Gastrocnemius medialis (tissue), 4 donors: ENCODE results near the gene SYDE1. TPM values are rescaled to one million over a fixed set of nuclear protein-coding genes. Genes with fewer than 3 reads are reported as not detected.

Experiments used
- ATAC-seq, 2 donors: fragments of 150-250 bp; one replicate each; pipeline ENCODE4 v1.9.1; 2016
- DNase-seq, 2 donors: peaks; one replicate each; pipeline ENCODE4 v3.0.0-alpha.2; 2019
- H3K27ac ChIP-seq, 4 donors: fragments of 200-600 bp; sonication (generic); 1 replicate in 1 of 4; 2 replicates in 3 of 4; pipeline ENCODE4 v1.5.1; 2016 to 2018; ENCODE audit warnings: mild to moderate bottlenecking in 2 of 4, moderate library complexity in 1 of 4
- H3K27me3 ChIP-seq, 3 donors: fragments of 200-600 bp; sonication (generic) in 2 of 3; 1 replicate in 1 of 3; 2 replicates in 2 of 3; pipeline versions ENCODE4 v1.5.1 to v1.6.0; 2016 to 2019; ENCODE audit warnings: mild to moderate bottlenecking in 1 of 3, moderate library complexity in 1 of 3
- H3K36me3 ChIP-seq, 2 donors: fragments of 200-600 bp; sonication (generic) in 1 of 2; one replicate each; pipeline ENCODE4 v1.5.1; 2017 to 2018
- H3K4me1 ChIP-seq, 2 donors: fragments of 200-600 bp; sonication (generic) in 1 of 2; one replicate each; pipeline ENCODE4 v1.5.1; 2016 to 2017; ENCODE audit warnings: mild to moderate bottlenecking in 2 of 2
- H3K4me3 ChIP-seq, 4 donors: fragments of 200-600 bp; sonication (generic) in 3 of 4; 1 replicate in 1 of 4; 2 replicates in 3 of 4; pipeline ENCODE4 v1.5.1; 2016 to 2019; ENCODE audit warnings: mild to moderate bottlenecking in 2 of 4
- H3K9me3 ChIP-seq, 3 donors: fragments of 200-600 bp; sonication (generic) in 2 of 3; 1 replicate in 1 of 3; 2 replicates in 2 of 3; pipeline ENCODE4 v1.5.1; 2016 to 2019
- CTCF ChIP-seq, 5 experiments: fragments of 450-650 bp in 3 of 5; fragments of 200-600 bp in 2 of 5; sonication (generic) in 2 of 5; IDR thresholded peaks in 4 of 5; conservative IDR thresholded peaks in 1 of 5; 1 replicate in 4 of 5; 2 replicates in 1 of 5; pipeline ENCODE4 v1.5.1; 2016 to 2019; ENCODE audit warnings: antibody characterized with exemption in 5 of 5, mild to moderate bottlenecking in 3 of 5, moderate library complexity in 3 of 5
- POLR2A ChIP-seq, 2 donors: fragments of 450-650 bp; IDR thresholded peaks; one replicate each; pipeline ENCODE4 v1.6.1; 2017; ENCODE audit warnings: antibody characterized with exemption in 2 of 2, mild to moderate bottlenecking in 2 of 2, moderate library complexity in 2 of 2
- in situ Hi-C, 4 donors: fragments of 200-750 bp; cut with MboI; loops; one replicate each; pipeline versions ENCODE4 v1.15.0 to v1.8.0; 2017; ENCODE audit warnings: low sequenced_read_pairs in 4 of 4
- intact Hi-C: fragments of 100-400 bp; cut with DNase I; formaldehyde crosslinking; loops from one replicate; pipeline ENCODE4 v1.15.1; 2023; ENCODE audit warnings: low total_unique reads
- total RNA-seq, 4 donors: library from RNA; depleted of rRNA; stranded (reverse); fragments of >200 nt; gene quantifications; one replicate each; pipeline versions ENCODE4 v1.1.0 to v1.2.3, GENCODE V29; 2016

Gene SYDE1
- total RNA-seq, 4 donors from 2014 or later: 3.2 to 6.3 (median 5.2) TPM

- H3K9me3 ChIP-seq: peaks cover 0 to 4% (median 4%) of the 10 kb centered on the region in 3 donors
- H3K4me1 ChIP-seq: peaks cover 0 to 2% of the 10 kb centered on the region in 2 donors
- TF ChIP-seq CTCF (IDR thresholded peaks at IDR 0.05 in 4 of 5, conservative IDR thresholded peaks at IDR 0.05 in 1 of 5) (no peak), POLR2A (IDR thresholded peaks at IDR 0.05) (no peak)
- in situ Hi-C loops: no loop called here
- no peak overlapping the region for H3K4me3 ChIP-seq
- H3K27me3 ChIP-seq: peaks cover 10 to 29% (median 12%) of the 10 kb centered on the region in 3 donors
- intact Hi-C loops: no loop called here
- DNase-seq (no peak), ATAC-seq (no peak)
- no peak overlapping the region for H3K27ac ChIP-seq
- H3K36me3 ChIP-seq: no peaks in the 10 kb centered on the region
These were observed 2.2 kb upstream of the SYDE1 start for GRCh38 chr19:15105044-15105443.

- ATAC-seq (no peak), DNase-seq (no peak)
- intact Hi-C loops (no loop called here), in situ Hi-C loops (no loop called here)
- Histone ChIP-seq H3K27ac (peak overlapping the region; percentile 79 to 87 (median 80)), H3K4me1 (peaks cover 0 to 2% of the 10 kb centered on the region in 2 donors), H3K4me3 (peak overlapping the region; percentile 65 to 79 (median 78)), H3K36me3 (no peaks in the 10 kb centered on the region), H3K9me3 (peaks cover 0 to 4% (median 4%) of the 10 kb centered on the region in 3 donors), H3K27me3 (peaks cover 10 to 29% (median 12%) of the 10 kb centered on the region in 3 donors)
- TF ChIP-seq CTCF (IDR thresholded peaks at IDR 0.05 in 4 of 5, conservative IDR thresholded peaks at IDR 0.05 in 1 of 5) (no peak), POLR2A (IDR thresholded peaks at IDR 0.05) (no peak)
These were observed 1.1 kb downstream of the SYDE1 start for GRCh38 chr19:15108145-15108844.

GRCh38 chr19:15108845-15109767 is 1.9 kb downstream of the SYDE1 start:
- peaks cover 0 to 2% of the 10 kb centered on the region in 2 donors for H3K4me1 ChIP-seq
- peaks cover 0 to 3% (median 0%) of the 10 kb centered on the region in 3 donors for H3K9me3 ChIP-seq
- intact Hi-C loops (no loop called here), in situ Hi-C loops (no loop called here)
- DNase-seq (no peak), ATAC-seq (no peak)
- TF ChIP-seq CTCF (IDR thresholded peaks at IDR 0.05 in 4 of 5, conservative IDR thresholded peaks at IDR 0.05 in 1 of 5): no peak
- H3K4me3 ChIP-seq: no peak overlapping the region
- H3K27ac ChIP-seq: peak overlapping the region; percentile 79 to 87 (median 80)
- no peaks in the 10 kb centered on the region for H3K36me3 ChIP-seq
- peaks cover 10 to 26% (median 12%) of the 10 kb centered on the region in 3 donors for H3K27me3 ChIP-seq

- DNase-seq: no peak
- no peak for ATAC-seq
- H3K9me3 ChIP-seq: no peaks in the 10 kb centered on the region
- no peaks in the 10 kb centered on the region for H3K36me3 ChIP-seq
- in situ Hi-C loops: no loop called here
- TF ChIP-seq CTCF (IDR thresholded peaks at IDR 0.05 in 4 of 5, conservative IDR thresholded peaks at IDR 0.05 in 1 of 5) (no peak), POLR2A (IDR thresholded peaks at IDR 0.05) (no peak)
- no peak overlapping the region for H3K4me3 ChIP-seq
- peaks cover 10 to 23% (median 10%) of the 10 kb centered on the region in 3 donors for H3K27me3 ChIP-seq
- intact Hi-C loops: no loop called here
- no peak overlapping the region for H3K27ac ChIP-seq
- H3K4me1 ChIP-seq: peaks cover 0 to 2% of the 10 kb centered on the region in 2 donors
These were observed 2.7 kb downstream of the SYDE1 start for GRCh38 chr19:15109768-15110417.
